BLaER1 (cell line): Measurements from ENCODE around the gene TTYH1.

Experiments used
- H3K27ac ChIP-seq: shearing (Covaris generic); formaldehyde crosslinking; 2 replicates; pipeline ENCODE4 v1.8.1; 2022
- H3K27me3 ChIP-seq: shearing (Covaris generic); formaldehyde crosslinking; 2 replicates; pipeline ENCODE4 v1.8.1; 2022
- H3K36me3 ChIP-seq: shearing (Covaris generic); formaldehyde crosslinking; 2 replicates; pipeline ENCODE4 v1.8.1; 2022
- H3K4me1 ChIP-seq: shearing (Covaris generic); formaldehyde crosslinking; 2 replicates; pipeline ENCODE4 v1.8.1; 2022
- H3K4me2 ChIP-seq: shearing (Covaris generic); formaldehyde crosslinking; 2 replicates; pipeline ENCODE4 v1.8.1; 2022
- H3K4me3 ChIP-seq: shearing (Covaris generic); formaldehyde crosslinking; 2 replicates; pipeline ENCODE4 v1.8.1; 2022
- H3K9ac ChIP-seq: shearing (Covaris generic); formaldehyde crosslinking; 2 replicates; pipeline ENCODE4 v1.8.1; 2022
- H3K9me3 ChIP-seq: shearing (Covaris generic); formaldehyde crosslinking; 2 replicates; pipeline ENCODE4 v1.8.1; 2022
- H4K20me1 ChIP-seq: shearing (Covaris generic); formaldehyde crosslinking; 2 replicates; pipeline ENCODE4 v1.8.1; 2022
- Cebpa-rat ChIP-seq: shearing (Covaris generic); IDR thresholded peaks from 2 replicates; pipeline ENCODE4 v1.8.1; 2022

Gene TTYH1

DNA sequence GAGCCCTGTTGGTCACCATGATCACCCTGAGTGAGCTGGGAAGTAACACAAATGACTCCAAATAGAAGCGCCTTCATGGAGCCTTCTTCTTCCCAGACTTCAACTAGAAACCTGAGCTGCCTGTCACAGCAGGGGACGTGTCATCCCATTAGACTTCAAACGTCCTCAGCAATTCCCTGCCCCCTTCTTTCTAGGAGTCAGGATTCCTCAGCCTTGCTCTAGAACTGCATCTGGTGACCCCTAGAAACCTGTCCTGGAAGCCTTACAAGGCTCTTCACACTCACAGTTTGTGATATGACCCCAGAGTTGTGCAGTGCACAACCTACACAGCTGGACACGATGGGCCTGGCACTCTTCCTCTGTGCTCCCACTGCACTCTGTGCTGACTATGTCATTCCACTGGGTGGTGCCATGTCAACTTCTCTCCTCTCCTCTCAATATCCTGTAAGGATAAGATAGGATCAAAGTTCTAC lies 23.6 kb upstream of the TTYH1 start:
- Histone ChIP-seq H3K9me3 (peaks cover 9% of the 10 kb centered on the region), H3K9ac (peak overlapping the region; percentile 6; the same call in 1 of the 2 replicates), H3K27ac (peak overlapping the region; percentile 46; the same call in 1 of the 2 replicates), H4K20me1 (no peaks in the 10 kb centered on the region), H3K27me3 (no peaks in the 10 kb centered on the region), H3K4me1 (peaks cover 61% of the 10 kb centered on the region), H3K4me3 (no peak overlapping the region), H3K4me2 (peak overlapping the region; percentile 93), H3K36me3 (no peaks in the 10 kb centered on the region)
- TF ChIP-seq Cebpa-rat = no peak

DNA sequence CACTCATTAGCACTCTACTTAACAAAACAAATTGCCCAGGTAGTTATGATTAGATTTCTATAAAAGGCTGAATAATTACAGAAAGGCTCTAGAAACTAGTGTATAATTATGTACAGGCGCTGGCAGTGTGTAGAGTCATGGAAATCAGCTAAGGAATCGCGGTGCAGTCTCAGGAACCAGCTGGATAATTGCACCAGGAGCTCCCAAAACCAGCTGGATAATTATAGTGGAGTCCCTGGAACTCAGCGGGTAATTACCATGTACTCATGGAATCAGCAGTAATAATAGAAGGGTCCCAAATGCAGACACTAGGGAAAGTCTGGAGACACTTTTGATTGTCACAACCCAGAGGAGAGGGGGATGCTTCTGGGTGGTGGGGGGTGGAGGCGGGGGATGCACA lies 23.2 kb upstream of the TTYH1 start:
- Histone ChIP-seq H4K20me1 (no peaks in the 10 kb centered on the region), H3K4me1 (peaks cover 56% of the 10 kb centered on the region), H3K4me2 (no peak overlapping the region), H3K9ac (no peak overlapping the region), H3K36me3 (no peaks in the 10 kb centered on the region), H3K27me3 (no peaks in the 10 kb centered on the region), H3K4me3 (no peak overlapping the region), H3K27ac (no peak overlapping the region), H3K9me3 (peaks cover 9% of the 10 kb centered on the region)
- no peak for TF ChIP-seq Cebpa-rat

- no peak overlapping the region for H3K4me3 ChIP-seq
- no peak overlapping the region for H3K27ac ChIP-seq
- no peaks in the 10 kb centered on the region for H3K27me3 ChIP-seq
- no peak for TF ChIP-seq Cebpa-rat
- no peak overlapping the region for H3K4me2 ChIP-seq
- no peaks in the 10 kb centered on the region for H3K36me3 ChIP-seq
- no peaks in the 10 kb centered on the region for H4K20me1 ChIP-seq
- no peak overlapping the region for H3K9ac ChIP-seq
- H3K9me3 ChIP-seq = peaks cover 9% of the 10 kb centered on the region
- peaks cover 47% of the 10 kb centered on the region for H3K4me1 ChIP-seq
Observed at GRCh38 chr19:54393381-54393780, 21.9 kb upstream of the TTYH1 start.

DNA sequence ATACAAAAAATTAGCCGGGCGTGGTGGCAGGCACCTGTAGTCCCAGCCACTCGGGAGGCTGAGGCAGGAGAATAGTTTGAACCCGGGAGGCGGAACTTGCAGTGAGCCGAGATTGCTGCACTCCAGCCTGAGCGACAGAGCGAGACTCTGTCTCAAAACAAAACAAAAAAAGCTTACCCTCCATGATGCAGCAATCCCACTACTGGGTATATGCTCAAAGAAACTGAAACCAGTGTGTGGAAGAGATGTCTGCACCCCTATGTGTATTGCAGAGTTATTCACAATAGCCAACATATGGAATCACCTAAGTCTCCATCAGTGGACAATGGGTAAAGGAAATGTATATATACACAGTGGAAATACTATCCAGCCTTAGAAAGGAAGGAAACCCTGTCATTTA lies 19.6 kb upstream of the TTYH1 start:
- Histone ChIP-seq H3K36me3 (no peaks in the 10 kb centered on the region), H3K9me3 (peaks cover 9% of the 10 kb centered on the region), H3K9ac (no peak overlapping the region), H3K27ac (no peak overlapping the region), H3K4me3 (no peak overlapping the region), H3K4me1 (peaks cover 24% of the 10 kb centered on the region), H4K20me1 (no peaks in the 10 kb centered on the region), H3K4me2 (no peak overlapping the region), H3K27me3 (no peaks in the 10 kb centered on the region)
- TF ChIP-seq Cebpa-rat = no peak

DNA sequence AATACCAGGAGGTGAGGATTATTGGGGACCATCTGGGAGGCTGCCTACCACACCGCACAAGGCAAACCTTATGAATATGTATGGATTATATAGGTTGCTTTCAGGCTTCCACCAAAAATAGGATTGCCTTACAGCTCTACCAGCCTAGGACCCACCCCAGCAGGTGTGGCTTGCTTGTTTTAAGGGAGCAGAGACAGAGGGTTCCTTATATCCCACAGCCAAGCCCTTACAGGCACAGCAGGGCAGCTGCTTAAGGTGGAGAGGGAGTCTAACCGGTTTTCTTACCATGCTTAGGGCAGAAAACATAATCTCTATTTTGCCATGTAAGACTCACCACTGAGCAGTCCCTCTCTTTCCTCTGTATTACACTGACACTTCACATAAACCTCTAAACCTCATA lies 16.1 kb upstream of the TTYH1 start:
- TF ChIP-seq Cebpa-rat = no peak
- Histone ChIP-seq H3K4me3 (no peak overlapping the region), H3K27ac (no peak overlapping the region), H3K9ac (no peak overlapping the region), H3K4me2 (no peak overlapping the region), H4K20me1 (no peaks in the 10 kb centered on the region), H3K36me3 (no peaks in the 10 kb centered on the region), H3K9me3 (no peaks in the 10 kb centered on the region), H3K27me3 (no peaks in the 10 kb centered on the region), H3K4me1 (peaks cover 2% of the 10 kb centered on the region; the same call in 1 of the 2 replicates)

DNA sequence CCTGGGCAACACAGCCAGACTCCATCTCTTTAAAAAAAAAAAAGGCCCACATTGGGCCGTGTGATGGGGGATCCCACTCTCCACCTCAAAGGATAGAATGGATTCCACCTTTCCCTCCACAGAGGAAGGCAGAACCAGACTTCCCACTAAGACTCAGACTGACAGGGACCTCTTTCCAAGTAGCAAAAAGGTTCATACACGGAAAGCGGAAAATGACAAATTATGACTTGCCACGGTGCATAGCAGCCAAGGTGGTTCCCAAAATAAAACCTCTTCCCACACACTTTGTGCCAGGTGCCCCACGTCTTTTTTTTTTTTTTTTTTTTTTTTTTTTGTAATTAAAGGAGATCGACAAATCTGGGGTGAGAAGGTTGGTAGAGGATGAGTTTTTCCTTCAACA lies 14.4 kb upstream of the TTYH1 start:
- no peak for TF ChIP-seq Cebpa-rat
- Histone ChIP-seq H3K9me3 (no peaks in the 10 kb centered on the region), H3K4me2 (no peak overlapping the region), H3K36me3 (no peaks in the 10 kb centered on the region), H3K4me1 (no peaks in the 10 kb centered on the region), H3K4me3 (no peak overlapping the region), H3K27ac (no peak overlapping the region), H4K20me1 (no peaks in the 10 kb centered on the region), H3K27me3 (no peaks in the 10 kb centered on the region), H3K9ac (no peak overlapping the region)

- Histone ChIP-seq H3K4me2 (no peak overlapping the region), H3K36me3 (no peaks in the 10 kb centered on the region), H3K27ac (no peak overlapping the region), H3K9me3 (peaks cover 10% of the 10 kb centered on the region), H3K9ac (no peak overlapping the region), H3K27me3 (no peaks in the 10 kb centered on the region), H3K4me1 (no peaks in the 10 kb centered on the region), H3K4me3 (no peak overlapping the region), H4K20me1 (no peaks in the 10 kb centered on the region)
- TF ChIP-seq Cebpa-rat = no peak
Observed at GRCh38 chr19:54403054-54403453, 12.2 kb upstream of the TTYH1 start.

DNA sequence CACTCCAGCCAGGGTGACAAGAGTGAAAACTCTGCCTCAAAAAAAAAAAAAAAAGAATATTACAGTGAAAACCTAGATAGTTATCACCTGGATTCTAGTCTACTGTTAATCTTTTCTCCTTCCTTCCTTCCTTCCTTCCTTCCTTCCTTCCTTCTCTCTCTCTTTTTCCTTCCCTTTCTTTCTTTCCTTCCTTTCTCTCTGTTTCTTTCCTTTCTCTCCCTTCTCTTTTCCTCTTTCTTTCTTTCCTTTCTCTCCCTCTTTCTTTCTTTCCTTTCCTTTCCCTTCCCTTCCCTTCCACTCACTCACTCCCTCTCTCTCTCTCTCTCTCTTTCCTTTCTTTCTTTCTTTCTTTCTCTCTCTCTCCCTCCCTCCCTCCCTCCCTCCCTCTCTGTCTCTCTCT lies 9.6 kb upstream of the TTYH1 start:
- H3K27ac ChIP-seq = no peak overlapping the region
- H3K9ac ChIP-seq = no peak overlapping the region
- H3K9me3 ChIP-seq = peaks cover 19% of the 10 kb centered on the region
- no peaks in the 10 kb centered on the region for H3K36me3 ChIP-seq
- H3K27me3 ChIP-seq = no peaks in the 10 kb centered on the region
- no peaks in the 10 kb centered on the region for H3K4me1 ChIP-seq
- no peak overlapping the region for H3K4me3 ChIP-seq
- no peak for TF ChIP-seq Cebpa-rat
- H3K4me2 ChIP-seq = no peak overlapping the region
- H4K20me1 ChIP-seq = no peaks in the 10 kb centered on the region

DNA sequence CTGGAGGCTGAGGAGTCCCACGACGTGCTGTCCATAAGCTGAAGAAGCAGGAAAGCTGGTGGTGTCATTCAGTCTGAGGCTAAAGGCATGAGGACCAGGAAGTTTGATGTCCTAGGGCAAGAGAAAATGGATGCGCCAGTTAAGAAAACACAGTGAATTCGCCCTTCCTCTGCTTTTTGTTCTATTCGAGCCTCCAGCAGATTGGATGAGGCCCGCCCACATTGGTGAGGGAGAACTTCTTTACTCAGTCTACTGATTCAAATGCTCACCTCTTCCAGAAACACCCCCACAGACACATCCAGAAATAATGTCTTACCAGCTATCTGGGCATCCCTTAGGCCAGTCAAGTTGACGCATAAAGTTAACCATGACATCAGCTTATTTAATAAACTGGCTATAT lies 7.5 kb upstream of the TTYH1 start:
- Histone ChIP-seq H3K4me1 (no peaks in the 10 kb centered on the region), H3K4me3 (no peak overlapping the region), H4K20me1 (no peaks in the 10 kb centered on the region), H3K9ac (no peak overlapping the region), H3K27ac (no peak overlapping the region), H3K27me3 (no peaks in the 10 kb centered on the region), H3K4me2 (no peak overlapping the region), H3K36me3 (no peaks in the 10 kb centered on the region), H3K9me3 (peaks cover 19% of the 10 kb centered on the region)
- TF ChIP-seq Cebpa-rat = no peak

- TF ChIP-seq Cebpa-rat = no peak
- no peaks in the 10 kb centered on the region for H3K27me3 ChIP-seq
- H3K27ac ChIP-seq = no peak overlapping the region
- no peaks in the 10 kb centered on the region for H3K4me1 ChIP-seq
- peaks cover 19% of the 10 kb centered on the region for H3K9me3 ChIP-seq
- no peaks in the 10 kb centered on the region for H4K20me1 ChIP-seq
- no peak overlapping the region for H3K9ac ChIP-seq
- H3K4me2 ChIP-seq = no peak overlapping the region
- H3K4me3 ChIP-seq = no peak overlapping the region
- H3K36me3 ChIP-seq = no peaks in the 10 kb centered on the region
Observed at GRCh38 chr19:54408456-54409026, 6.7 kb upstream of the TTYH1 start.

DNA sequence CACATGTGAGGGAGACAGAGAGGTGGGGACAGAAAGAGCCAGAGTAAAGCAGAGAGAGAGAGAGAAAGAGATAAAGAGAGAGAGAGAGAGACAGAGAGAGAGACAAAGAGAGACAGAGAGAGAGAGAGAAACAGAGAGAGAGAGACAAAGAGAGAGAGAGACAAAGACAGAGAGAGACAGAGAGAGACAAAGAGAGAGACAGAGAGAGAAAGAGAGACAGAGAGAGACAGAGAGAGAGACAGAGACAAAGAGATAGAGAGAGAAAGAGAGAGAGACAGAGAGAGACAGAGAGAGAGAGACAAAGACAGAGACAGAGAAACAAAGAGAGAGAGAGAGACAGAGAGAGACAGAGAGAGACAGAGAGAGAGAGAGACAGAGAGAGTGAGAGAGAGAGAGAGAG lies 4.2 kb upstream of the TTYH1 start:
- Histone ChIP-seq H3K27ac (no peak overlapping the region), H3K27me3 (peaks cover 15% of the 10 kb centered on the region), H4K20me1 (no peaks in the 10 kb centered on the region), H3K36me3 (no peaks in the 10 kb centered on the region), H3K9me3 (peaks cover 19% of the 10 kb centered on the region), H3K4me1 (peaks cover 15% of the 10 kb centered on the region), H3K4me3 (no peak overlapping the region), H3K9ac (no peak overlapping the region), H3K4me2 (no peak overlapping the region)
- no peak for TF ChIP-seq Cebpa-rat
